GM19452 (cell line): ENCODE results near the gene FRY.

Experiments used
- ATAC-seq: cut with Tn5 transposase; IDR thresholded peaks from one replicate; pipeline ENCODE4 v1.9.1; 2021; ENCODE audit not compliant: unreplicated experiment

The FRY gene

DNA sequence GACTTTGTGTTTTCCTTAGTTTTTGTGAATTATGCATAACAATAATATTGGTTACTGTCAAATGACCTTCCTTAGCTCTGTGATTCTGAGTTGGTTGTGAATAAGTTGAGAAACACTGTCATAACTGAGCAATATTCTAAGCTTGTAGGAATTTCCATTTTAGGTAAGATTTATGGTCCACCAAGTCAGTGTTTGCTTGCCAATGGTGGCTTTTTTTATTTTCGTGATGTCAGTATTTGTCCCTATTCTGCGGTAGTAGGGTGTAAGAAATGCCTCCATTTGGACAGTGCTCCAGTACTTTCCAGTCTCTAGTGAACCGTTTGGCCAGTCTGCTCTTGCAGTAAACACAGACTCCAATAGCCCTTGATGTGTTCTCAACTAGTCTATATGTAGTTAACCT, 94.7 kb downstream of the FRY start:
- no peak for ATAC-seq

DNA sequence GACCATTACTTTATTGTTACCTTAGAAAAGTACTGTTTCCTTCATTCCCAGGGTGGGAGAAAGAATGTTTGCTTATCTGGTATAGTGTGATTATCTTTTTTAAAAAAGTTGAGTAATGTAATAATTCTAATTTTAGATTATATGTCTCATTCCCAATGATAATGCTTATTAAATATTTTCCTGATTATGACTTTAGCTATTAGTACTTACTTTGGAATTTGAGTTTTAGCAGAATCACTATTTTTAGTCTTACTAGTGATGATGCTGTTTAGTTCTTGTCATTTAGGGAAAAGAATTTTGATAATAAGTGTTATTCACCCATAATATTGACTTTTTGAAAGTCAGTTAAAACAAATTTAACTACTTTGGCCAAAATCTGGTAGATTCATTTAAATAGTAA, 95.2 kb downstream of the FRY start:
- no peak for ATAC-seq

DNA sequence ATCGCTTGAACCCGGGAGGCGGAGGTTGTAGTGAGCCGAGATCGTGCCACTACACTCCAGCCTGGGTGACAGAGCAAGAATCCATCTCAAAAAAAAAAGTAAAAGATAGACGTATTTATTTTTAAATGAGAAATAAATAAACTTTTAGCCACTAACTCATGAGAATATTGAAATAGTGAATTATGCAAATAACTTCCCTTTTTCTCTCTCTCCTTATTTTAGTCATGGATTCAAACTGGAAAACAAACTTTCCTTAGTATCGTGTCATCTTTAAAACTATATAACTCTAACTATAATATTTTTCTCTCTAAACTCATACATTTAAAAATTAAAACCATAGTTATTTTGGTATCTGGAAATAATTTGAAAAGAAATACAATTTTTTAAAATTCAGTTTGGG, 96.1 kb downstream of the FRY start:
- ATAC-seq: no peak

DNA sequence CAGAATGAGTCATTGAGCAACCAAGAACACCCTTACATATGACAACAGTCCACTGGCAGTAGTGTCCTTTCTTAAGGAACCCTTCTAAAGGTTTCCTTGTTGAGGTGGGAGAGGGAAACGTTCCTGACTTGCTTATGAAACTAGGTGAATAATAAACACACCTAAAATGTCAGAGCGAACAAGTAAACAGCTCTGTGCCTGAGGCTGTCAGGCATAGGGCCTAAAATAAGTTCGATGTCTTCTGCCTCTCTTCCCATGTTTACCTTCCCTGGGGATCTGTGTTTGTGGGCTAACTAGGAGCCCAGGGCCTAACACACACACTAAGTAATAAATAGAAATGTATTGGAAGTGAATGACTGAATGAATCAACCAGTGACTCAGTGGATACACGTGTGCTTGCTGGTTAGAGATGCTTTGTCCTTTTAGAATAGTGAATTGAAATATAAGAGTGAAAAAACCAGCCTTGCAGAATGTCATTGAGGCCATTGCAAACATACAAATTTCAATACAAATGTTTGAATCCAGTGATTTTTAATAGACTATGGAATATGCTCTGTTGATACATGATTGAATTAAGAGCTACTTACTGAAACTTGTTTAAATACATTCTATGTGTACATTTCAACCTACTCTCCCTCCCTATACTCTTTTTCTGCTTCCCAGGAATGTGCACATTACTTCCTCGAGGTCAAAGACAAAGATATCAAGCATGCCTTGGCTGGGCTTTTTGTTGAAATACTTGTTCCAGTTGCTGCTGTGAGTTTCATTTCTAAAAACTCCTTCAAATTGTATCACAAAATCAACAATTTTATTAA, 102.9 kb downstream of the FRY start:
- ATAC-seq: no peak

DNA sequence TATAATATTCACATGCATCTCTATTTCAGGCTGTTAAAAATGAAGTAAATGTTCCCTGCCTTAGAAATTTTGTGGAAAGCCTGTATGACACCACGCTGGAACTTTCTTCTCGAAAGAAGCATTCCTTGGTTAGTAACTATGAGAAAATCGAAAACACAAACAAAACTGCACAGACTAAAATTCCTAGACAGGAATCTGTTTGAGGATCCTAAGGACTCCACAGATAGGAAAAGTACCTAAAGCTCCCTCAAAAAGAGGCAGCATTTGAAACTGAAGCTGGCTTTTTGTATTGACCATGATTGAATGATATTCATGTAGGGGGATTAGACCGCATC, 103.4 kb downstream of the FRY start:
- no peak for ATAC-seq

DNA sequence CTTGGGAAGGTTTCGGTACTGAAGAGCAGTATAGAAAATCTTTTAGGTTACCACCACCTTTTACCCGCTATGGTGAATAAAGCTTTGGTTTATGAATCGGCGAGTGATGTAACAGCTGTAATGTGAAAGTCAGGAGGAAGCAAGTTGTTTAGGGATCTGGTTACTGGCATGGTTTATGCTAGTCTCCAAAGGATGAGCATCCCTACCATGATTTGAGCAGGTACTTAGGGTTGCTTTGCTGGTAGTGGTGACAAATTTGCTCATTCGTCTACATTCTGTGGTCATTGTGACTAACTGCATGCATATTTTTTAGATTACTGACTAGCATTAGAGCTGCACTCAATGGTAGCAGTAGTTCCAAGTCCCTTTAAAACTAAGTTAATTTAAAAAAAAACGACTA, 104.1 kb downstream of the FRY start:
- no peak for ATAC-seq

DNA sequence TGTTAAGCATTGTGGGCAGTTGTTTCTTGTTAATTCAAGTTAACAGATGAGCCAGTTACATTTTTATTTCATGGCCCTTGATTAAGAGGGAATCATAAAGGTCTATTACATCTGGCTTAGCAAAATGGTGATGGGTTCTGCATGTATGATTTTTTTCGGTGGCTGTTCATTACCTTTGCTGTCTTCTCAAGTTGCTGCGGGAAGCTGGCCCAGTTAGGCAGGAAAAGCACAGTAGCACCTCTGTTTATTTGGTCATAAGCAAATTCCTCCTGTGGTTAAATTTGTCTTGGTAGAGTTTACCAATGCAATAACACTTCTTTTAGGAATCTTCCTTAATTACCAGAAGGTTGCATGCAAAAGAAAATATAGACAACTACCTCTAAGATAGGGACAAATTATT, 104.5 kb downstream of the FRY start:
- ATAC-seq: no peak

DNA sequence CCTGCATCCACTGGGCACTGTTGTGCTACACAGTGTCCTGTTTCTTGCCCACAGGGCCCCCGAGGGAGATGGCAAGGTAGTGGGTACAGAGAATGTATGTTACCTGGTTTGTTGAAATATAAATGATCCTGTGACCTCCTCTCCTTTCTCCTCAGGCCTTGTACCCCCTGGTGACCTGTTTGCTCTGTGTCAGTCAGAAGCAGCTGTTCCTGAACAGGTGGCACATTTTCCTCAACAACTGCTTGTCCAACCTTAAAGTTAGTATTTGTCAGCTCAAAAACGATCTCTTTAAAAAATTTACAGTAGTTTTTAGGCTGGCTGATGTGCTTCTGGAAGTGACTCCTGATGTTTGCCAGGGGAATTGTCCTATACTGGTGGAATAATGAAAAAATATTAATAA, 105.1 kb downstream of the FRY start:
- ATAC-seq: no peak

DNA sequence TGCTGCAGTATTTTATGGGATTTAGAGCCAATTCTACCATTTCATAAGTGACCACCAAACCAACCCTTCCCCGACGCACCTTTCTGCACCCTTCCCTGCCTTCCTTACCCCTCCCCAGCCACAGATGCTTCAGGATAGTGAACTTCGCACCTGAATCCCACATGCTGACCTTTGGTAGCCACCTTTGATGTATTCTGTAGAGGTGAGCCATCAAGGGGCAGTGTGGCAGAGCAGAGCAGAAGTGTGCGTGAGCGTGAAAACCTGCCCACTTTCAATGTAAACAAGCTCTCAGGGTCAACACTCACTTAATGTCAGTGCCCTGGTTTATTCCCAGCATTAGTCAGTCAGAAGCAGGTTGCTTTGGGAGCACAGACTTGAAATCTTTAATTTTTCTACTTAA, 107.7 kb downstream of the FRY start:
- ATAC-seq: no peak

DNA sequence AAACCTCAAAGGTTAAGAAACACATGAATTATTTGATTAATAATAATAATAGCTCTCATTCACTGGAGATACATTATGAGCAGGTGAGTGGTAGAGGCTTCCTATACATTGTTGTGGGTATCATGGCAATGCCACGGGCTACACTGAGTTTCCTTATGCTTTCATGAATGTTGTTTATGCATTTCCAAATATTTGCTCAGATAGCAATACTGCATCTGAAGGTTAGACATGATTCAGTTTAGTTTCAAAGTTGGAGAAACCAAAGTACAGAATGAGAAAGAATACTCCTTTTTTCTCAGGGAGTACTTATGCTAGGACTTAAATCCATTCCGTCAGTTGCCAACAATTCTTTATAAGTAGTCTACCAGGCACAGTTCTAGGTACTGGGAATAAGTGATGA, 108.5 kb downstream of the FRY start:
- ATAC-seq: no peak

DNA sequence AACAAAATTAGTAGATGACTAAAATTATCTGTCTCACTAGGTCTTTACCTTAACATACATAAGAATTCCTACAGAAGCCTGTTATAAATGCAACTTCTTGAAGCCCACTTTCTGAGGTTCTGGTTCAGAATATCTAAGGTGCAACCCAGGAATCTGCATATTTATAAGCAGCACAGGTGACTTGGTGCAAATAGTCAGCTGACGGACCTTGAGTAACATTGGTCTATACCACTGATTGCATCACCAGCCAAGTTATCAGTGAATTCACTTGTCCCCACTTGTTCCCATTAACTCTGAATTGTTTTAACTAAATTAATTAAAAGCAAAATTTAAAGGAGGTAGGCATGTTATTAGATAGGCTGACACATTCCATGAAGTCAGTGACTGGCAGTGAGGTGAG, 109.9 kb downstream of the FRY start:
- ATAC-seq: no peak

DNA sequence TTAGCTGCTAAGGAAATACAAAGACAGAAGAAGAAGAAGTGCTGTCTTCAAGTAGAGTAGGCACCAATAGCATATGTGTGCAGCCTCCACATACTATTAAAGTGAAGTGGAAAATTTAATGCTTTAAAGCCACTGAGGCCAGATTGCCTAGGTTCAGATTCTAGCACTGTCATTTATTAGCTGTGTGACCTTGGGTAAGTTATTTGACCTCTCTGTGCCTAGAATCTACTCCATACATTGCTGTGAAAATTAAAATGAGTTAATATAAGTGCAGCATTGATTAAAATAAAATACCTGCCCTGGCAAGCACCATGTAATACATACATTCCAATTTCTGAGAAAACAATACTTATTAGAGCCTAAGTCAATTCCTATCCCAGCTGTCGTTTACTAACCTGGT, 110.5 kb downstream of the FRY start:
- ATAC-seq: no peak

DNA sequence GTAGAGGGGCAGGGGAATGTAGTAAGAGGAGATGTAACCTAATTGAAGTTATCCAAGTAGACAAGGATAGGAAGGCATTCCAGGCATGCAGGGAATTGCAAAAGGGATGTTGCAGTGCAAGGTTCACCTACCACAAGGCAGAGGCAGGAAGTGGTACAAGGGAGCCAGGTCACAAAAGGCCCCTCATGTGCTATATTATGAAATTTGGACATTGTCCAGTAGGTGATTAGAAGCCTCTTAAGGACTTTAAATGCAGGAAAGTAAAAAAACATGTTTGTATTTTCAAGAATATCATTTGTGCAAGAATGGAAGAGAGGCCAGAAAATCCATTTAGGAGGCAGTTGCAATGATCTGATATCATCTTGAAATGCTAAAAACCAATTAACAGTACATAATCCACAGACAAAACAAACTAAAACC, 111.4 kb downstream of the FRY start:
- ATAC-seq: no peak

DNA sequence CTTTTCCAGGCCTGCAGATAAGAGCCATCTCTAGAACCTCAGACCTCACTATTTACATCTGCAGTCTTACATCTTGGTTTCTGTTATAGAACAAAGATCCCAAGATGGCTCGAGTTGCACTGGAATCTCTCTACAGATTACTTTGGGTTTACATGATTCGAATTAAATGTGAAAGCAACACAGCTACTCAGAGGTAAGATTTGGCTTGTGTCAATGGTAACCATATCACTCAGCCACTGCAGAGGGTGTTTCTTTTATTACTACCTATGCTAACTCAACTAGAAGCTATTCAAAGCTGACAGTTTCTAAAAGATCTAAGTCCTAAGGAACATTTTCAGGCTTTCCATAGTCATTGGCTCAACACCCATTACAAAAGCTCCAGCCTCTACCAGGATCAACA, 115.6 kb downstream of the FRY start:
- no peak for ATAC-seq

DNA sequence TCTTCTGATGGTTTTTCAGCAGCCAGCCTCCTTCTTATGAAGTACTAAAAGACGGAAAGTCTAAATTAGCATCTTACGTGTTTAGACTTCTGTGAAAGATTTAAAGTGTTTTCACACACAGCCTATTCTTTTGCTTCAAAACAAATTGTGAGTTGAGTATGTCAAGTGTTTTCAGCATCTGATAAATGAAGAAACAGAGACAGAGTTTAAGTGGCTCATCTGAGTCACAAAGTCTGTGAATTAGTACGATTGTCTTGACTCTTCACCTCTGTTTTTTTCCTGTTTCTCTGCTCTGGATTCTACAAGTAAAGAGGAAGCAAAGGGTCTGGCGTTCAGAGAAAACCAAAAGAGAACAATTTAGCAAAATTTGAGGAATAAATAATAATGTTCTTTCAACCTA, 116.4 kb downstream of the FRY start:
- ATAC-seq: no peak

DNA sequence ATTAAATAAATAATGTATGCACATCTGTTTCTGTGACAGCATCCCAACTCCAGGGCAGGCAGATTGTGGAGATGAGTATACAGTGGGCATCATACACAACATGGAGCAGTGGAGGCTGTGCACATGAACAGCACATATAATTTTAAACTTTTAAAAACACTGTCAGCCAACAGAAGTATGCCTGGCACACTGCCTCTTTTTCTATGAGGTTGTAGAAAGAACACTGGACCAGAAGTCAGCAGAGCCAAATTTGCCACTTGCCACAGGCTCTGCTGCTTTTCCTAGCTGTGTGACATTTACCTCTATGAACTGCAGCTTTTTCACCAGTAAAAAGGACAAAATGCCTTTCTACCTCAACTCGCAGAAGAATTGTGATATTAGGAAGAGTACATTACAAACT, 118.7 kb downstream of the FRY start:
- no peak for ATAC-seq

DNA sequence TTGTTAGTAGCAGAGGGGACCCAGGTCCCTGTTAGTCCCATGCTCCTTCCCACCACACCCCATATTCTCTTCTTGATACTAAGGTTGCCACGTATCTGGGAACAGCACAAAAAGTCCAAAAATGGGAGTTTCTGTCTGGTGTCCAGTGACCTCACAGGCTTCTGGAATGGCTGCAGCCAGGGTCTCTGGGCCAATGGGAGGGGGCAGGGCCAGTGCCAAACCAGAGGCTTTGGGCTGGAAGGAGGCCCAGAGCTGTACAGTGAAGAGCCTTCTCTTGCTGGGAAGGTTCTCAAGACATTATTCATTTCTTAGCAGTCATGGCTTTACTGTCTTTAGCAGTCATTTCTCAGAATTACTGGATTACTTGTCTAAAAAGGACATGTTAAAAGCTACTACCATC, 119.2 kb downstream of the FRY start:
- no peak for ATAC-seq

DNA sequence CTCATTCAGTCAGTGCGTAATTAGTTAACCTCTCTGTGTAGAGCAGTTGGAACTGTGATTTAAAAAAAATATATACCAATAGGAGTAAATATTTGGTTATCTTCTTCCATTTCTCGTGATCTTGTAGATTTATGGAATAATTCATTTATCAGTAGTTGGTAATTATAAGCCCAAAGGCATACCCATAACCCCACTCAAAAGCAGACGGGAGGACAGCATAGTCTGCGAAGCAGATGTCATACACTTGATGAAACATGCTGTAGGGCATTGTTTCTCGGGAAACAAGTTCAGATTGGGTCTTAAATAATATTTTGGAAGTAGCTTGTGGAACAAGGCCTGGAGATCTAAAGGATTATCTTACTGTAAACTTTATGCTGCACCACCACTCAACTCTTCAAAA, 119.7 kb downstream of the FRY start:
- ATAC-seq: no peak

DNA sequence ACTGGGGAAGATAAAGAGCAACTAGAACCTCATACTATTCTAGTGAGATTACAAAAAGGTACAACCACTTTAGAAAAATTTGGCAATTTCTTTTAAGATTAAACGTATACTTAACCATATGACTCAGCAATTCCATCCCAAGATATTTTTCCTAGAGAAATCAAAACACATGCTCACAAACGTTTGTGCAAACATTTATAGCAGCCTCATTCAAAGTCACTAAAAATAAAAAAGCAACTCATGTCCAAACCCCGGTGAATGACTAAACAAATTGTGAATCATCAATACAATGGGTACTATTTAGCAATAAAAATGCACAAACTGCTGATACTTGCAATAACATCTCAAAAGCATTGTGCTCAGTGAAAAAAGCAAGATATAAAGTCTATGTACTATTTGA, 121.5 kb downstream of the FRY start:
- ATAC-seq: no peak

DNA sequence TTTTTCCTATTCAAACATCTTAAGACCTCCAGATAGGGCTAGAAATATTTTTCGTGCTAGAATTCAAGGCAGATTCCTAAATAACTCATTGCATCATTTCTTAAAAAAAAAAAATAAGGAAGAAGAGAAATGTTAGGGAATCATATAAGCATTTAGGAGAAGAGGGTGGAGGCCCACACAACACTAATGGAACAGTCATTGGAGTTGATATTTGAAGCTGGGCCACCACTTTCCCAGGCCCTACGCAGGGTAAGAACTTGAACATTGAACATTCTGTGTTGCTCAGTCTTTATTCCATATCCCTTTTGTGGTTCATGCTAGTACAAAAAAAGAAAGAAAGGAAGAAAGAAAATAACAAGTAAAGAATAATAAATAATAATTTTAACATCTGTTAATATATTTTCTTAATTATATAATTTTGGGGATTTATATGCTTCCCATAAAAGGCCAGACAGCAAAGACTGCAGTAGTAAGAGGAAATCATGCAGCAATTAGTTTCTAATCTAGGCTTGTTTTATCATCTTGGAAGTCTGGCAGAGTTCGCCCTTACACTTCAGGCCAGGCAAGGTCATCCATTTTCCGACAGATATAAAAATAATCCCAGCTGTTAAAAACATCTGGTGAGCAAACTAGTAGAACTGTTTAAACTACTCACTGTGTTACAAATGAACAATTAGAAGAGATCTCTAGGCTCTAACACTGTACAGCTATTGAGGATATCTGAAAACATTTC, 127.7 kb downstream of the FRY start:
- ATAC-seq: no peak

DNA sequence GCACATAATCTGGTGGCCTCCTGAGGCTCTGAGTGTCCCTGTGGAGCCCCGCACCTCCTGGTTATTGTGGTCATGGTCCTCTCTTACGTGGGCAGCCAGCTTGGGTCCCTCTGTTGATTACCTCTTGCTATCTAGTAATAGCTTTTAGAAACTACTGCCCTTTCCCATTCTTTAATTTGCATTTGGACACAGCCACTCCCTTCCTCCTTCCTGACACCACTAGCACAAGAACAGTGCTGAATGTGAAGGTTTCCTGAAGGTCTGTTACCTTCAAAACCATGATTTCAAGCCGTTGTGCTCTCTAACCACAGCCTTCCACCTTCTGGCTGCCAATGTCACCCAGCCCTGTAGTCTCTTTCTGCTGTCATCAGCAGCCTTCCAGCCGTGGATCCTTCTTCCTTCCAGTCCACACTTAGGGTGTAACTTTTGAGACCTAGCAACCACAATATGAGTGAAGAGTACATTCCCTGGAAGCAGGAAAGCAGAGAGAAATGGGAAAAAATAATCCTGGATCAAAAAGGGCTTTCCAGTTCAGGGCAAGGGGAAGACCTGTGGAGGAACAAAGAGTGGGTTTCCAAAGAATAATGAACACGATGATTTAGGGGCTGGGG, 130.9 kb downstream of the FRY start:
- ATAC-seq: no peak

DNA sequence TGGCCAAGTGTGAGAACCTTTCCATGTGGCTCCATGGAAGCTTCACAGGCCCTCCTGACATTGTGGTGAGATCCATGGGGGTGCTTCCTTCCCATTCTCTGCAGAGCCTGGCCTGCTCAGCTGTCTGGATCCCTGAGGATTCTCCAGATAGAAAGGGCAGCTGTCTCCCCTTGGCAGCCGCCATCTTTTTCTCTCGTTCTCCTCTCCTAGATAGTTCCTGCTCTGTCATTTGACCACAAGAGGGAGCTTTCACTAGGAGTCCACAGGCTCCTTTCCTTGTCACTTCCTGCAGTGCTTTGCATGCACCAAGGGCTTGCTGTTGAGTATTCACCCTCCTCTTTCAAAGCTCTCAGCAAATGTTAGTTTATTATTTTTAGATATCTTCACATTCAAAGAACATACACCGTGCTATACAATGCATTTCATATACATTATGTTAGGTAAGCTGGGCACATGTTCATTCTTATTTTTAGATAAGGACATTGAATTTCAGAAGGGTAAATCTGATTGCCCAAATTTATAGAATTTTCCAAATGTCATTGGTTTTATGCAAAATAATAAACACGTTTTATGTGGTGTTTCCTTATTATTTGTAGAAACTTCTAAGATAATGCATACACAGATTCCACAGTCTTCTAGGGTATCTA, 133.2 kb downstream of the FRY start:
- peak; percentile 69 for ATAC-seq
